Mucosa of gallbladder (tissue), 1 donor: ENCODE data around the gene CMTM2. TPM values are rescaled to one million over a fixed set of nuclear protein-coding genes. Genes with fewer than 3 reads are reported as not detected.
A peak's percentile ranks its signal among the peaks of the same experiment; 100 is the strongest.

Experiments used
- DNase-seq: peaks from one replicate; pipeline ENCODE4 v3.0.0-alpha.2; 2020; ENCODE audit warnings: low spot score
- total RNA-seq: library from RNA; stranded (reverse); gene quantifications from one replicate; pipeline ENCODE4 v1.2.1, GENCODE V29; 2021
- donor health status: DM: no; HTN: no; CAD: no.

Gene CMTM2
- not detected for total RNA-seq

GRCh38 chr16:66578651-66579531 lies at the start of gene CMTM2:
CMTM2 (plus strand) TSS chr16:66579463; CDS start chr16:66579608, 145 bp downstream.
- no peak for DNase-seq

- no peak for DNase-seq
These were observed 49.8 kb upstream of the CMTM2 start for GRCh38 chr16:66529475-66529874.

GRCh38 chr16:66534376-66534799 lies 44.9 kb upstream of the CMTM2 start:
- no peak for DNase-seq

- DNase-seq, result no peak
These were observed 42.7 kb upstream of the CMTM2 start for GRCh38 chr16:66536525-66536924.

GRCh38 chr16:66537236-66537635 lies 42.0 kb upstream of the CMTM2 start:
- DNase-seq, result no peak

- DNase-seq, result no peak
These were observed 40.4 kb upstream of the CMTM2 start for GRCh38 chr16:66538910-66539309.

- no peak for DNase-seq
These were observed 39.4 kb upstream of the CMTM2 start for GRCh38 chr16:66539623-66540469.

GRCh38 chr16:66541388-66542355 lies 37.6 kb upstream of the CMTM2 start:
- DNase-seq, result no peak

- DNase-seq, result no peak
These were observed 36.9 kb upstream of the CMTM2 start for GRCh38 chr16:66542396-66542795.

GRCh38 chr16:66543541-66543940 lies 35.7 kb upstream of the CMTM2 start:
- no peak for DNase-seq

GRCh38 chr16:66544016-66544757 lies 35.1 kb upstream of the CMTM2 start:
- no peak for DNase-seq

- no peak for DNase-seq
These were observed 31.9 kb upstream of the CMTM2 start for GRCh38 chr16:66547101-66547989.

- DNase-seq, result no peak
These were observed 31.2 kb upstream of the CMTM2 start for GRCh38 chr16:66548068-66548467.

GRCh38 chr16:66548868-66549267 lies 30.4 kb upstream of the CMTM2 start:
- DNase-seq, result no peak

GRCh38 chr16:66549284-66550131 lies 29.8 kb upstream of the CMTM2 start, which contains the start of gene TK2:
TK2 (minus strand) TSS chr16:66550122; CDS start chr16:66550061, 61 bp downstream.
- peak; percentile 28 for DNase-seq

- no peak for DNase-seq
These were observed 27.9 kb upstream of the CMTM2 start for GRCh38 chr16:66551348-66551759.

- no peak for DNase-seq
These were observed 27.4 kb upstream of the CMTM2 start for GRCh38 chr16:66551788-66552285.
